Rectal smooth muscle tissue (tissue), 1 donor: ENCODE measurements around the gene AASDHPPT.

Experiments
- H3K27ac ChIP-seq: one replicate; pipeline ENCODE4 v1.7.0; 2013; ENCODE audit warnings: low read depth, low read length, inconsistent platforms
- H3K27me3 ChIP-seq: one replicate; pipeline ENCODE4 v1.7.0; 2013; ENCODE audit warnings: low read length; ENCODE audit not compliant: control insufficient read depth, insufficient read depth
- H3K36me3 ChIP-seq: one replicate; pipeline ENCODE4 v1.7.0; 2013; ENCODE audit warnings: low read length; ENCODE audit not compliant: control insufficient read depth, insufficient read depth
- H3K4me1 ChIP-seq: one replicate; pipeline ENCODE4 v1.7.0; 2013; ENCODE audit warnings: low read length; ENCODE audit not compliant: control insufficient read depth, insufficient read depth
- H3K4me3 ChIP-seq: one replicate; pipeline ENCODE4 v1.7.0; 2013; ENCODE audit warnings: low read length
- H3K9ac ChIP-seq: one replicate; pipeline ENCODE4 v1.7.0; 2013; ENCODE audit warnings: low read length

AASDHPPT gene

DNA sequence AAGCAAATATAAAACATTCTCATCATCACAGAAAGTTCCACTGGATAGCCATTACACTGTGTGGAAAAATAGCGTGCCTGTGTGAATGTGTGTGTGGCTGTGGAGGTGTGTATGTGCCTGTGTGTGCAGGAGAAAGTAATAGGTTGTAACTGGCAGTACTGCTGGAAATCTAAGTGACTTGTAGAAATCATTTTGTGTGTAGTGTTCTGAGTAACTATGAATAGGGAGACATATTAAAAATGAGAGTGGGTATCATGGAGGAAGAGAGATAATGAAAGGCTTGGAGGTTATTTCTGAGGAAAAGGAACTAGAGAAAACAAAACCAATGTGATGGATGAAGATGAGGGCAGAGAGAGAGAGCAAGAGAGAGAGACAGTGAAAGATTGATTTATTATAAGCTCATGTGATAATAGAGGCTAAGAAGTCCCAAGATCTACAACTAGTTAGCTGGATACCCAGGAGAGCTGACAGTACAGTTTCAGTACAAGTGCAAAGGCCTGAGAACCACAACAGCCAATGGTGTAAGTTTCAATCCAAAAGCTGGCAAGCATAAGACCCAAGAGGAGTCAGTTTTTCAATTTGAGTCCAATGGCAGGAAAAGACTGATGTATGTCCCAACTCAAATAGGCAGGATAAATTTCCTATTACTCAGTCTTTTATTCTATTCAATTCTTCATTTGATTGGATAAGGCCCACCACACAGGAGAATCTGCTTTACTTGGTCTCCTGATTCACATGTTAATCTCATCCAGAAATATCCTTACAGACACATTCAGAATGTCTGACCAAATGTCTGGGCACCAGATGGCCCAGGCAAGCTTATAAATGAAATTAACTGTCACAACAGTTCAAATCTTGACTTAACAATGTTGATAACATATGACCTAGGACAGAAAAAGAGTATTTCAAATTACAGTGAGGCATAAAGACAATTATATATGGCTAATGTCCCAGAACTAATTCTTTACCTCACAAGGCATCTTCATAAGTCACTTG is 15.2 kb upstream of the AASDHPPT start:
- no peaks in the 10 kb centered on the region for H3K27me3 ChIP-seq
- no peak overlapping the region for H3K9ac ChIP-seq
- H3K4me3 ChIP-seq: no peak overlapping the region
- H3K4me1 ChIP-seq: no peaks in the 10 kb centered on the region
- H3K27ac ChIP-seq: no peak overlapping the region
- no peaks in the 10 kb centered on the region for H3K36me3 ChIP-seq

DNA sequence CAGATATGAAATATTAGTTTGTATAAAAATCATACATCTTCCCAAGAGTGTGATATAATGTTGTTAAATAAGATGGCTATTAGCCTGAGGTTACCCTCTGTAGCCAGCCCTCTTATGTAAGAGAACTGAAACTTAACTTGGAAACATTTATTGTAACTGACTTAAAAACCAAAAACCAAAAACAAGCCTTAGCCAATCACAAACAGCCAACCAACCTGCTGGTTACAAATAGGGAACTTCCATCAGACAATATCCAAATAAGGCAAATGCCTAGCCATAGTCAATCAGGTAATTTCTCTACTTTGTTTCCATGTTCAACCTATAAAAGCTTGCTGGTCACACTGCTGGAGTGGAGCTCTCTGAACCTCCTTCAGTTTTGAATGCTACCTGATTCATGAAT is 14.5 kb upstream of the AASDHPPT start:
- no peaks in the 10 kb centered on the region for H3K4me1 ChIP-seq
- H3K27me3 ChIP-seq: no peaks in the 10 kb centered on the region
- no peak overlapping the region for H3K4me3 ChIP-seq
- H3K36me3 ChIP-seq: no peaks in the 10 kb centered on the region
- H3K27ac ChIP-seq: no peak overlapping the region
- no peak overlapping the region for H3K9ac ChIP-seq

DNA sequence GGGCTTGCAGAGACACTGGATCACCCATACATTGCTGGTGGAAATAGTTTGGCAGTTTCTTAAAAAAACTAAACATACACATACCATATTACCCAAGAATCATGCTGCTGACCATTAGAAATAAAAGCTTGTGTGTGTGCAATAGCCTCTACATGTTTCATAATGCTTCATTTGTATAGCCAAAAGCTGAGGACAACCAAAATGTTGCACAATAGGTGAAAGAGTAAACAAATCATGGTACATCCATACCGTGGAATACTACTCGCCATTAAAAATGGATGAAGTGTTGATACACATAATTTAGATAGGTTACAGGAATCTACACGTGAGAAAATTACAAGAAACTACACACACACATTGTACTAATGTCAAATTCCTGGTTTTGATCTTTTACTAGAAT is 6.9 kb upstream of the AASDHPPT start:
- no peak overlapping the region for H3K27ac ChIP-seq
- H3K36me3 ChIP-seq: no peaks in the 10 kb centered on the region
- H3K9ac ChIP-seq: no peak overlapping the region
- no peak overlapping the region for H3K4me3 ChIP-seq
- H3K27me3 ChIP-seq: no peaks in the 10 kb centered on the region
- H3K4me1 ChIP-seq: no peaks in the 10 kb centered on the region

DNA sequence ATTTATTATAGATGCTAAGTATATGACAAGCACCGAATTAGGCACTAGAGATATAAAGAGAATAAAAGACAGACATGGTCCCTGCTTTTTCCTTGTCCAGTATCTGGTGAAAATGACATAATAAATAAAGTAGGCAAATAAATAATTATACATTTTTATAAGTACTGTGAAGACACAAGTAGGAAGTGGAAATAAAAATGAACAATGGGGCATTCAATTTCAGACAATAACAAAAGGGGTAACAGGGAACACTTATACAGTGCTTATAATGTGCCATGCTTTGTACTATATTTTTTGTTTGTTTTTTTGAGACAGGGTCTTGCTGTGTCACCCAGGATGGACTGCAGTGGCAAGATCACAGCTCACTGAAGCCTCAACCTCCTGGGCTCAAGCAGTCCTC is 4.7 kb upstream of the AASDHPPT start:
- Histone ChIP-seq H3K9ac (no peak overlapping the region), H3K4me1 (peaks cover 4% of the 10 kb centered on the region), H3K4me3 (no peak overlapping the region), H3K36me3 (no peaks in the 10 kb centered on the region), H3K27ac (no peak overlapping the region), H3K27me3 (no peaks in the 10 kb centered on the region)

DNA sequence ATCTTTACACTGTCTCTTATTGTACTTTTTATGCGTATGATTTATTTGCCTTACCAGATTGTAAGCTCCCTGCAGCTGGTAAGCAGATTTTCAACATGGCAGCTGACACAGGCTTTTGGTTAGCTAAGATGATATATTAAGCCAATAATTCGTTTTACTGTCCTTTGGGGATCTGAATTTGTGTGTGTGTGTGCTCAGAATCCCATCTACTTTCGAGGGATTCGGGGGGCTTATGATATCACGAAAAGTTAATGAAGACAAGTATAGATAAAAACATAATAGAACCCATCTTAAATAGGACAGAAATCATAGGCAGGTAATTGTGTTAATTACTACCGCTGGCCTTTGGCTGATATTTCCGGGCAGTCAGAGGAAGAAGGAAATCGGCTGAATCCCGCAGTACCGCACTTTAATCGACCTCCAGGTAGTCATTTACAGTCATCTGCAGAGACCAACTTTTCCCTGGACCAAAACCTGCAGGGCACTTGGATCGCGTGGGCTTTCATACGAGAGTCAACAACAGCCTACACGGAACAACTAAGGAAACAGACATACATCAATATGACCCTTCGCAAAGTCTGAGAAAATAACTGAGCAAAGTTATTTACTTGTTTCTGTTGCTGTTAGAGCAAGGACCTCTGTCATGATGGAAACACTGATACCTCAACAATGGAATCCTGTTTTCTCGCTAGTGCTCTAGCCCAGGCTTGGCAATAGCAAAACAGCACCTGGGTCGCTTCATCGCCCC is 1.1 kb upstream of the AASDHPPT start:
- H3K9ac ChIP-seq: peak overlapping the region; percentile 90
- H3K27me3 ChIP-seq: no peaks in the 10 kb centered on the region
- peaks cover 18% of the 10 kb centered on the region for H3K4me1 ChIP-seq
- peak overlapping the region; percentile 98 for H3K4me3 ChIP-seq
- H3K27ac ChIP-seq: peak overlapping the region; percentile 94
- H3K36me3 ChIP-seq: no peaks in the 10 kb centered on the region

DNA sequence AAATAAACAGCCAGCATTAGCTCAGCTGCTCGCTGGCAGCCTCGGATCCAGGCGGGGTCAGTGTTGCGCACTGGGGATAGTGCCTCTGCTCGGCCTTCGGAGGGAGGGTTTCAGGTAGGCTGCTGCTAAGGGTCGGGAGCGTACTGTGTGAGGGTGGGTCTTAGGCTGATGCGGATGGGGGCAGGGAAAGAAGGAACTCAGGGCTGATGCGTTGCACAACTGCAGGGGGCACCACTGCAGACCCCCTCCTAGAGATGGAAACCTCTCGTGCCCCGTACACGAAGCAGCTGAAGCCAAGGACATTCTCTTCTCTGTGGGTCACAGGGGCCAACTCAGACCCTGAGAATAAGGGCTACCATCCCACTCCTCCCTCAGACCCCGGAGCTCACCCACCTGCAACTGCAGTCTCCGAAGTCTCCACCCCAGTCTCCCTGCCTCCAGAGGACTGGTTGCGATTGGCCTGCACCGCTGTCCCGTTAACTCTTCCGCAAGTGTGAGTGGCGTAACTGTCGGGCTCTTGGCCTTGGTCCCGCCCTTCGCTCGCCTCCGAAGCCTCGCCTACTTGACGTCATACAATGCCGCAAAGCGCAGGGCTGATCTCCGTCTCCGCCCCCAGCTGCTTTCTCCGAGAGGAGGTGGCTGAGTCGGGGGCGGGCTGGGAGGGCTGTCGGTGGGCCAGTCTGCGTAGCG is 398 bp upstream of the AASDHPPT start, which contains the start of gene KBTBD3:
Gene KBTBD3, minus strand, starts transcription at position 429 of the 690 bp plus-strand sequence. CDS start 18,250 bp downstream, outside the sequence.
- Histone ChIP-seq H3K9ac (peak within 1 kb of the TSS; percentile 98), H3K27me3 (no peaks in the 10 kb centered on the region), H3K4me1 (peaks cover 18% of the 10 kb centered on the region), H3K36me3 (no peaks in the 10 kb centered on the region), H3K27ac (peak within 1 kb of the TSS; percentile 96), H3K4me3 (peak within 1 kb of the TSS; percentile 98)

DNA sequence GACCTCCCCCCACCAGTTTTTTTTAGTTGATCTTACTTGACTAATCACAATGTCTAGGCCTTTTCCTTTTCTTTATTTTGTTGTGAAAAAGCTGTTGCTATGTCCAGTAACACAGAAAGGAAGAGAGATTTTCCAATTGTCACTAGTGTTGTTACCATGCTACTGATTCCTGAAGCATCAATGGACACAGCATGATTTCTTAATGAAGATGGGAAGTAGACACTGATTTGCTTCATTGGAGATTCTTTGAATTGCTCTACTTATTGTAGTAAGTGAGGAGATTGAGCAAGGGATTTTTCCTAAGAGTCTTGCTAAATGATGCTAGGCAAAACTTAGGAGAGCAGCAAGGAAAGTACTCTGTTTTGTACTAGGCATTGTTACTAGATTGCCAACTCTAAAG is 4.6 kb downstream of the AASDHPPT start:
- H3K27me3 ChIP-seq: no peaks in the 10 kb centered on the region
- H3K9ac ChIP-seq: no peak overlapping the region
- peaks cover 13% of the 10 kb centered on the region for H3K4me1 ChIP-seq
- H3K27ac ChIP-seq: no peak overlapping the region
- H3K36me3 ChIP-seq: peaks cover 6% of the 10 kb centered on the region
- no peak overlapping the region for H3K4me3 ChIP-seq

DNA sequence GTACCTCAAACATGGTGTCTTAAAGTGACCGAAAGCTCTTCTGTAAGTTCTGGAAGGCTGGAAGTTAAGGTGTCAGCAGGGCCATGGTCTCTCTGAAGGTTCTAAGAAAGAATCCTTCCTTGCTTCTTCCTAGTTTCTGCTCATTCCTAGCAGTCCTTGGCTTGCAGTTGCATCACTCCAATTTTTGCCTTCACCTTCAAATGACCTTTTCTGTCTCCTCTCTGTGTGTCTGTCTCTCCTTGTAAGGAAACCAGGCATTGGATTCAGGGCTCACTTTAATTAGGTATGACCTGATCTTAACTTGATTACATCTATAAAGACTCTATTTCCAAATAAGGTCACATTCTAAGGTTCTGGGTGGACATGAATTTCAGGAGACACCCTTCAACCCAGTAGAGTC is 8.7 kb downstream of the AASDHPPT start:
- Histone ChIP-seq H3K27ac (no peak overlapping the region), H3K4me3 (no peak overlapping the region), H3K9ac (no peak overlapping the region), H3K4me1 (peaks cover 14% of the 10 kb centered on the region), H3K36me3 (peaks cover 6% of the 10 kb centered on the region), H3K27me3 (no peaks in the 10 kb centered on the region)

DNA sequence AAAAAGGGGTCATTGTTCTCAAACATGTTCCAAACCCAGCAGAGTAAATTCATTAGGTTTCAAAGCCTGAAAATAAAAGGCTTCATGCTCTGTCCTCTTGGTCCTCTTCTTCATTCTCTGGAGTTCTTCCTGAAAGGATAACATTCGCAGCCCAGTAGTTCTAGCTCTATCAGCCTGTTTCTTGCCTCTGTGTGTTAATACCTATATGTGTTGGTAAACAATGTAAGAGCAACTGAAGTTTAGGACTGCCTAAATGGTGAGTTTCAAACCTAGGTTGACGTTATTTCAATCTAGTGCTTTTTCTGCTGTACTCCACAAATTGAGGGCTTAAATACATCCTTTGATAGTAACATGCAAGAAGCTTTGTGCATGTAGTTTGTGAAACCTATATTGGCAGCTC is 9.4 kb downstream of the AASDHPPT start:
- no peaks in the 10 kb centered on the region for H3K27me3 ChIP-seq
- peaks cover 13% of the 10 kb centered on the region for H3K4me1 ChIP-seq
- no peak overlapping the region for H3K4me3 ChIP-seq
- H3K27ac ChIP-seq: no peak overlapping the region
- H3K9ac ChIP-seq: no peak overlapping the region
- peaks cover 7% of the 10 kb centered on the region for H3K36me3 ChIP-seq

DNA sequence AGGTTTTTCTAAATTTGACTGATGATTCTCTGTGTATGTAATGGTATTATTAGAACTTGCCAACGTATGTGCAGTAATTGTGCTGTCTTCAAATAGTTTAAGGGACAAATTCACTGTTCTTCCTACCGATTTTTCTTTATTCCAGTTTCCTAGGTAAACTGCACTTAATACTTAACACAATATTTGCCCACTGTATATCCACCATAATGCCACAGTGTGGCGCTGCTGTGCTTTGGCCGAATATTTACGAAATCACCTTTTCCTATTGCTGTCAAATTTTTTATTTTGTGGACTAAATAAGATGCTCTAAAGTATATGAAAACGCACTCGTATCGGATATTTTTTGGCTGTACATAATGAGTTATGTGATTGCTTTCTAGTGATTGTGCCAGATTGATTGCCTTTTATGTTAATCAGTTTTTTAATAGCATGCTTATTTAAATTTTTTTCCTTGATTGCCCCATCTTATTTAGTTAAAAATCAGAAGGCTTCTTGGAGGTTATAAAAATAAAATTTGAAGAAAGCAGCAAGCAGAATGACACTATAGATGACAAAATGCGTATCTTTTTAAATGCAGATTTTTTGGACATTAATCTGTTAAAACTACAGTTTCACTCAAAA is 10.5 kb downstream of the AASDHPPT start:
- no peaks in the 10 kb centered on the region for H3K27me3 ChIP-seq
- peaks cover 13% of the 10 kb centered on the region for H3K4me1 ChIP-seq
- H3K4me3 ChIP-seq: no peak overlapping the region
- H3K27ac ChIP-seq: no peak overlapping the region
- peaks cover 7% of the 10 kb centered on the region for H3K36me3 ChIP-seq
- no peak overlapping the region for H3K9ac ChIP-seq

DNA sequence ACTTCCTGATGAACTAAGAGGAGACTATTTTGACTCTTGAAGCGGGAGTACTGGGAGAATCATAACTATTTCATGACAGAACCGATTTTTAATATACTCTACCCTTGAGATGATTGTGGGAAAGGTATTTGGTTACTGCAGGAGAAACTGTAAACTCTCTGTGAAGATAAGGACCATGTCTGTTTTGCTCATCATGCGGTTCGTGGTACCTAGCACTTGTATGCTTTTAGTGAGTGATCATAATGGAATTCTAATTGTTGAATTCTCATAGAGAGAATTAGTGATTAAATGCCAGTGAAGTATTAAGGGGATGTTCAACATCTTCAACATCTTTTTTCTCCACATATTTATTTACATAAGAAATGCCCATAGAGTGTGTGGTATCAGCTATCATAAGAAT is 11.4 kb downstream of the AASDHPPT start:
- peaks cover 7% of the 10 kb centered on the region for H3K36me3 ChIP-seq
- H3K4me1 ChIP-seq: peaks cover 13% of the 10 kb centered on the region
- H3K9ac ChIP-seq: no peak overlapping the region
- H3K4me3 ChIP-seq: no peak overlapping the region
- H3K27ac ChIP-seq: no peak overlapping the region
- H3K27me3 ChIP-seq: no peaks in the 10 kb centered on the region
